ENCODE results near the gene PSMD3.

The PSMD3 gene

GRCh38 chr17:40034426-40035161, 54.0 kb downstream of the PSMD3 start:
- Histone ChIP-seq H3K79me2 (ENCODE audit: insufficient read depth, low read depth) (no peaks in the 10 kb centered on the region), H3K27ac (no peak overlapping the region), H2AFZ (ENCODE audit: low read depth) (no peak overlapping the region), H3K4me2 (no peak overlapping the region), H3K27me3 (ENCODE audit: insufficient read depth, low read depth) (no peaks in the 10 kb centered on the region), H3K9ac (no peak overlapping the region), H4K20me1 (ENCODE audit: insufficient read depth) (no peaks in the 10 kb centered on the region), H3K4me1 (ENCODE audit: low read depth, poor library complexity, severe bottlenecking) (no peaks in the 10 kb centered on the region), H3K36me3 (ENCODE audit: insufficient read depth) (no peaks in the 10 kb centered on the region), H3K4me3 (IDR thresholded peaks at IDR 0.05; ENCODE audit: insufficient read depth, low read depth, low read length) (no peak overlapping the region)
- no peak for TF ChIP-seq CTCF (conservative IDR thresholded peaks at IDR 0.05; ENCODE audit: low read depth, low read length)

GRCh38 chr17:40035162-40035559, 54.6 kb downstream of the PSMD3 start:
- no peaks in the 10 kb centered on the region for H3K36me3 ChIP-seq (ENCODE audit: insufficient read depth)
- no peaks in the 10 kb centered on the region for H3K27me3 ChIP-seq (ENCODE audit: insufficient read depth, low read depth)
- no peak overlapping the region for H3K4me2 ChIP-seq

GRCh38 chr17:40038882-40039513, 58.4 kb downstream of the PSMD3 start:
- Histone ChIP-seq H3K4me1 (ENCODE audit: low read depth, poor library complexity, severe bottlenecking) (no peaks in the 10 kb centered on the region), H3K27me3 (ENCODE audit: insufficient read depth, low read depth) (no peaks in the 10 kb centered on the region), H4K20me1 (ENCODE audit: insufficient read depth) (no peaks in the 10 kb centered on the region), H3K4me3 (IDR thresholded peaks at IDR 0.05; ENCODE audit: insufficient read depth, low read depth, low read length) (no peak overlapping the region), H3K36me3 (ENCODE audit: insufficient read depth) (no peaks in the 10 kb centered on the region), H3K79me2 (ENCODE audit: insufficient read depth, low read depth) (no peaks in the 10 kb centered on the region), H3K27ac (no peak overlapping the region), H2AFZ (ENCODE audit: low read depth) (no peak overlapping the region), H3K9ac (no peak overlapping the region), H3K4me2 (no peak overlapping the region)
- TF ChIP-seq CTCF (conservative IDR thresholded peaks at IDR 0.05; ENCODE audit: low read depth, low read length), result peak; percentile 52; the same call in 1 of the 2 replicates

More at GRCh38 chr17:40035162-40035559, 54.6 kb downstream of the PSMD3 start:
- Histone ChIP-seq H4K20me1 (ENCODE audit: insufficient read depth) (no peaks in the 10 kb centered on the region), H3K4me1 (ENCODE audit: low read depth, poor library complexity, severe bottlenecking) (no peaks in the 10 kb centered on the region), H3K79me2 (ENCODE audit: insufficient read depth, low read depth) (no peaks in the 10 kb centered on the region), H3K9ac (no peak overlapping the region), H3K4me3 (IDR thresholded peaks at IDR 0.05; ENCODE audit: insufficient read depth, low read depth, low read length) (no peak overlapping the region), H2AFZ (ENCODE audit: low read depth) (no peak overlapping the region), H3K27ac (no peak overlapping the region)
- peak; percentile 42 for TF ChIP-seq CTCF (conservative IDR thresholded peaks at IDR 0.05; ENCODE audit: low read depth, low read length)

GRCh38 chr17:40041196-40041595, 60.6 kb downstream of the PSMD3 start:
- Histone ChIP-seq H3K9ac (no peak overlapping the region), H3K4me1 (ENCODE audit: low read depth, poor library complexity, severe bottlenecking) (no peaks in the 10 kb centered on the region), H4K20me1 (ENCODE audit: insufficient read depth) (no peaks in the 10 kb centered on the region), H3K4me3 (IDR thresholded peaks at IDR 0.05; ENCODE audit: insufficient read depth, low read depth, low read length) (no peak overlapping the region), H3K36me3 (ENCODE audit: insufficient read depth) (no peaks in the 10 kb centered on the region), H3K27ac (no peak overlapping the region), H3K4me2 (no peak overlapping the region), H3K27me3 (ENCODE audit: insufficient read depth, low read depth) (no peaks in the 10 kb centered on the region), H2AFZ (ENCODE audit: low read depth) (no peak overlapping the region), H3K79me2 (ENCODE audit: insufficient read depth, low read depth) (no peaks in the 10 kb centered on the region)
- no peak for TF ChIP-seq CTCF (conservative IDR thresholded peaks at IDR 0.05; ENCODE audit: low read depth, low read length)
